BLaER1 treated with 17β-estradiol and CSF1 and Interleukin-3, amounts not matched to agents 10 nM and 100 nM (cell line): Measurements from ENCODE around the gene SPCS1.
A peak's percentile ranks its signal among the peaks of the same experiment; 100 is the strongest.

Experiments
- H3K27ac ChIP-seq, 11 experiments: shearing (Covaris generic); formaldehyde crosslinking; 2 replicates each; pipeline ENCODE4 v1.8.1; 2022
- H3K27me3 ChIP-seq, 11 experiments: shearing (Covaris generic); formaldehyde crosslinking; 2 replicates each; pipeline ENCODE4 v1.8.1; 2022
- H3K36me3 ChIP-seq, 11 experiments: shearing (Covaris generic); formaldehyde crosslinking; 2 replicates each; pipeline ENCODE4 v1.8.1; 2022
- H3K4me1 ChIP-seq, 10 experiments: shearing (Covaris generic); formaldehyde crosslinking; 2 replicates each; pipeline ENCODE4 v1.8.1; 2022
- H3K4me2 ChIP-seq, 11 experiments: shearing (Covaris generic); formaldehyde crosslinking; 2 replicates each; pipeline ENCODE4 v1.8.1; 2022
- H3K4me3 ChIP-seq, 10 experiments: shearing (Covaris generic); formaldehyde crosslinking; 2 replicates each; pipeline ENCODE4 v1.8.1; 2022
- H3K9ac ChIP-seq, 11 experiments: shearing (Covaris generic); formaldehyde crosslinking; 2 replicates each; pipeline ENCODE4 v1.8.1; 2022
- H3K9me3 ChIP-seq, 11 experiments: shearing (Covaris generic); formaldehyde crosslinking; replicated peaks in 1 of 11; 2 replicates each; pipeline ENCODE4 v1.8.1; 2022
- H4K20me1 ChIP-seq, 11 experiments: shearing (Covaris generic); formaldehyde crosslinking; 2 replicates each; pipeline ENCODE4 v1.8.1; 2022
- Cebpa-rat ChIP-seq, 11 experiments: shearing (Covaris generic); IDR thresholded peaks; 2 replicates each; pipeline ENCODE4 v1.8.1; 2022

SPCS1 gene

DNA sequence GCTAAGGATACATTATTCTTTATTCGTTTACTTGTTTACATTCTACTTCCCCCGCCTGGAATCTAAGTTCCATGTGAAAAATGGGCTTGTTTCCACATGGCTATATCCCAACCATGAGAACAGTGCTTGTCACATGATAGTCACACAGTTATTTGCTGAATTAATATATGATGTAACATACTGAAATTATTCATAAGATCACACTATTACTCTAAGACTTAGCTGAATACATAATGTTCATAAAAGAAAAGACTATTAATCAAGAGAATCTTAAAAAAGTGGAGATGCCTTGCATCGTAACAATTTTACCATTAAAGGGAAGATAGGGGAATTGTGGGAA, 26.7 kb upstream of the SPCS1 start:
- H3K27me3 ChIP-seq = no peaks in the 10 kb centered on the region
- H3K4me2 ChIP-seq = peak overlapping the region in 3 of 11 experiments; percentile 84 to 93 (median 87); a peak in 5 of 22 replicates
- H3K9ac ChIP-seq = no peak overlapping the region; a peak in 1 of 22 replicates
- no peak for TF ChIP-seq Cebpa-rat (IDR thresholded peaks at IDR 0.05)
- peak overlapping the region in 1 of 10 experiments; percentile 6; a peak in 1 of 20 replicates for H3K4me3 ChIP-seq
- H3K4me1 ChIP-seq = peaks cover 9 to 64% (median 33%) of the 10 kb centered on the region in 10 experiments
- no peaks in the 10 kb centered on the region for H3K9me3 ChIP-seq
- H4K20me1 ChIP-seq = peaks cover 7 to 83% (median 54%) of the 10 kb centered on the region in 11 experiments; a peak in 18 of 22 replicates
- peaks cover 50 to 99% (median 77%) of the 10 kb centered on the region in 11 experiments for H3K36me3 ChIP-seq
- H3K27ac ChIP-seq = peak overlapping the region in 3 of 11 experiments; percentile 11 to 34 (median 27); a peak in 2 of 22 replicates

DNA sequence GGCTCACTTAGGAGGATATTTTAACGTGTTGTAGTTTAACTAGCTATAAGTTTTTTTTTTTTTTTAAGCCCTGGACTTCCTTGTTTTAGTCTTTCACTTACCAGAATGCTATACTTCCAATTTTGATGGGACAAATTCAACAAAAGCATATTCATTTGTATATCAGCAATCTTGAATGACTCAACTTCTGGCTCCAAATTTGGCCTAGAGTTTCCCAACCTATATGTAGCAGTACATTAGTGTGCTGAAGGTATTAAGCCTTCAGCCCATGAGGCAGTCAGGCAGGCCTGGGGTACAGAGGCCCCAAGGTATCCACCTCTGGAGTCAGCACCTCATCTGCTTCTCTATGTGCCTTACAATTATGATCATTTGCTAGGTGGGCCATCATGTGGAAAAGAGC, 26.1 kb upstream of the SPCS1 start:
- Histone ChIP-seq H3K4me1 (peaks cover 14 to 70% (median 40%) of the 10 kb centered on the region in 10 experiments), H3K9ac (no peak overlapping the region; a peak in 1 of 22 replicates), H3K9me3 (no peaks in the 10 kb centered on the region), H3K4me3 (0 out of 20 replicates have a peak overlapping the region, but pooled peaks of 1 of the 10 experiments have one; percentile 6), H3K27me3 (no peaks in the 10 kb centered on the region), H4K20me1 (peaks cover 7 to 87% (median 56%) of the 10 kb centered on the region in 11 experiments; a peak in 18 of 22 replicates), H3K4me2 (peak overlapping the region in 3 of 11 experiments; percentile 84 to 93 (median 87); a peak in 6 of 22 replicates), H3K27ac (0 out of 22 replicates have a peak overlapping the region, but pooled peaks of 2 of the 11 experiments have one; percentile 11 to 34), H3K36me3 (peaks cover 45 to 93% (median 70%) of the 10 kb centered on the region in 11 experiments)
- no peak for TF ChIP-seq Cebpa-rat (IDR thresholded peaks at IDR 0.05)

DNA sequence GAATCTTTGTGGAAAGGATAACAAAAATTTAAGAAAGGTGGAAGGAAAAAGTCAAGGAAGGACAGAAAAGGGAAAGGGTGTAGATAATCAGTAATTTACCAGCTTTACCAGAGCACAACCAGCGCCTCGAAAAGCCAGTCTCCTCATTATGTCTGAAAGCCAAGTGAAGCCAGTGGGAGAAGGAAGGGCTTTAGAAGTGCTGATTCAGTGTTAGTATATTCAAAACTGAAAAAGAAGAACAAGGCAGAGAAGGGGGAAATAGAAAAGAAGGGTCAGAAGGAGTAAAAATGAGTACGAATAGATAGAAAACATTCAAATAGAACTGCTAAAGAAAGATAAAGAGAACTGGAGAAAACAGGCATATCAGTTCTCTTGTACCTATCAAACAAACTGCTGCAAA, 24.3 kb upstream of the SPCS1 start:
- Histone ChIP-seq H3K4me2 (peak overlapping the region in 5 of 11 experiments; percentile 41 to 93 (median 84); a peak in 11 of 22 replicates), H3K27ac (peak overlapping the region in 6 of 11 experiments; percentile 19 to 75 (median 68); a peak in 10 of 22 replicates), H3K4me3 (peak overlapping the region in 2 of 10 experiments; percentile 31 to 36; a peak in 4 of 20 replicates), H4K20me1 (peaks cover 0 to 81% (median 51%) of the 10 kb centered on the region in 11 experiments; a peak in 17 of 22 replicates), H3K27me3 (no peaks in the 10 kb centered on the region), H3K36me3 (peaks cover 30 to 79% (median 56%) of the 10 kb centered on the region in 11 experiments), H3K9me3 (no peaks in the 10 kb centered on the region), H3K4me1 (peaks cover 14 to 70% (median 40%) of the 10 kb centered on the region in 10 experiments), H3K9ac (peak overlapping the region in 4 of 11 experiments; percentile 58 to 73 (median 62); a peak in 9 of 22 replicates)
- no peak for TF ChIP-seq Cebpa-rat (IDR thresholded peaks at IDR 0.05)

DNA sequence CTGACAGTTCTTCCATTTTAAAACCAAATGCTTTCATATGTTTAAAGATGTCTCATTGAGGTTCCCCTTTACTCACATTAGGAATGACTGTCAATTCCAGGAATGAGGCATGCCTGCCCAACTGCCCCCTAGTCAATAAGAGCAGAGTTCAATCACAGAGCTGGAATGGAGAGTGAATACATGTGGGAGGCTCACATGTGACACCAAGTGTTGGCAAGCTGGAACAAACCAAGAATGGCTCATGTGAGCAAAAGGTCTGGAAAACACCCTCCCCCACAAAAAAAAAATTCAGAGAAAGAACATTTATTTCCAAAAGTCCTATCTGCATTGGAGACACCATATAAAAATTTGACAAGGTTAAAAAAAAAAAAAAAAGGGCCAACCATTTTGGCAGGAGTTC, 23.9 kb upstream of the SPCS1 start:
- Histone ChIP-seq H3K4me3 (peak overlapping the region in 2 of 10 experiments; percentile 31 to 36; a peak in 4 of 20 replicates), H3K9ac (peak overlapping the region in 4 of 11 experiments; percentile 58 to 73 (median 62); a peak in 8 of 22 replicates), H3K36me3 (peaks cover 26 to 79% (median 56%) of the 10 kb centered on the region in 11 experiments), H4K20me1 (peaks cover 0 to 81% (median 54%) of the 10 kb centered on the region in 11 experiments; a peak in 17 of 22 replicates), H3K27me3 (no peaks in the 10 kb centered on the region), H3K9me3 (no peaks in the 10 kb centered on the region), H3K4me2 (peak overlapping the region in 5 of 11 experiments; percentile 41 to 93 (median 84); a peak in 11 of 22 replicates), H3K27ac (peak overlapping the region in 6 of 11 experiments; percentile 19 to 75 (median 68); a peak in 10 of 22 replicates), H3K4me1 (peaks cover 17 to 74% (median 43%) of the 10 kb centered on the region in 10 experiments)
- TF ChIP-seq Cebpa-rat (IDR thresholded peaks at IDR 0.05) = no peak

DNA sequence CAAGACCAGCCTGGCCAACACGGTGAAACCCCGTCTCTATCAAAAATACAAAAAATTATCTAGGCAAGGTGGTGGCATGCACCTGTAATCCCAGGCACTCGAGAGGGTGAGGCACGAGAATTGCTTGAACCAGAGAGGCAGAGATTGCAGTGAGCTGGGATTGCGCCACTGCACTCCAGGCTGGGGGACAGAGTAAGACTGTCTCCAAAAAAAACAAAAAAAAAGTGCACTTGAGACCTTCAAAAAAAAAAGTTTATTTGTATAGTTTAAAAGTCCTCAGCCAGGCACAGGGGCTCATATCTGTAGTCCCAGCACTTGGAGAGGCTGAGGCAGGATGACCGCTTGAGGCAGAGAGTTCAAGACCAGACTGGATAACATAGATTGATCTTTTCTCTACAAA, 22.3 kb upstream of the SPCS1 start:
- Histone ChIP-seq H3K27ac (peak overlapping the region in 1 of 11 experiments; percentile 9; a peak in 3 of 22 replicates), H3K9me3 (no peaks in the 10 kb centered on the region), H4K20me1 (peaks cover 0 to 90% (median 70%) of the 10 kb centered on the region in 11 experiments; a peak in 18 of 22 replicates), H3K36me3 (peaks cover 26 to 79% (median 56%) of the 10 kb centered on the region in 11 experiments), H3K4me1 (peaks cover 33 to 82% (median 59%) of the 10 kb centered on the region in 10 experiments), H3K9ac (peak overlapping the region; percentile 6 to 97 (median 92); a peak in 15 of 22 replicates), H3K27me3 (no peaks in the 10 kb centered on the region), H3K4me2 (peak overlapping the region; percentile 61 to 96 (median 85)), H3K4me3 (peak overlapping the region in 6 of 10 experiments; percentile 4 to 91 (median 82); a peak in 7 of 20 replicates)
- no peak for TF ChIP-seq Cebpa-rat (IDR thresholded peaks at IDR 0.05)

DNA sequence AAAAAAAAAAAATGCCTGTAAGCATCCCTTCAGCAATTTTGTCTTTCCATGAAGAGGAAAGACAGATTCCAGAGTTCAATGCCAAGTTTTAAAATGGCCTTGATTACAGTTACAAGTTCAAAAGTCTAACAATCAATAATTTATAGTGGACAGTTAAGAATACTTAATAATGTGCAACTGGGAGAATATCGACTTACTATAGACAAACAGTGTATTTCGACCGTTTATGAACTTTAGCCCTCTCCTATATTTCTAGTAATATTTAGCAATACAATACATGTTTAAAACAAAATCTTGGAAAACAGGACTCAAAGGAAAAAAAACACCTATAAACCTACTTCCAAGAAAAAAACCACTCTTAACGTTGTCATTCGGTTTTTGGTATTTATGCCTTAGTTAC, 21.7 kb upstream of the SPCS1 start:
- H3K27me3 ChIP-seq = no peaks in the 10 kb centered on the region
- H3K4me1 ChIP-seq = peaks cover 35 to 82% (median 65%) of the 10 kb centered on the region in 10 experiments
- H3K4me2 ChIP-seq = peak overlapping the region; percentile 61 to 96 (median 85)
- peak overlapping the region in 7 of 11 experiments; percentile 93 to 97 (median 94); a peak in 11 of 22 replicates for H3K27ac ChIP-seq
- H3K36me3 ChIP-seq = peaks cover 26 to 79% (median 56%) of the 10 kb centered on the region in 11 experiments
- no peak for TF ChIP-seq Cebpa-rat (IDR thresholded peaks at IDR 0.05)
- H3K9ac ChIP-seq = peak overlapping the region; percentile 92 to 97 (median 95); a peak in 19 of 22 replicates
- H3K4me3 ChIP-seq = peak overlapping the region; percentile 66 to 92 (median 84); a peak in 18 of 20 replicates
- peaks cover 0 to 90% (median 70%) of the 10 kb centered on the region in 11 experiments; a peak in 18 of 22 replicates for H4K20me1 ChIP-seq
- H3K9me3 ChIP-seq = no peaks in the 10 kb centered on the region

DNA sequence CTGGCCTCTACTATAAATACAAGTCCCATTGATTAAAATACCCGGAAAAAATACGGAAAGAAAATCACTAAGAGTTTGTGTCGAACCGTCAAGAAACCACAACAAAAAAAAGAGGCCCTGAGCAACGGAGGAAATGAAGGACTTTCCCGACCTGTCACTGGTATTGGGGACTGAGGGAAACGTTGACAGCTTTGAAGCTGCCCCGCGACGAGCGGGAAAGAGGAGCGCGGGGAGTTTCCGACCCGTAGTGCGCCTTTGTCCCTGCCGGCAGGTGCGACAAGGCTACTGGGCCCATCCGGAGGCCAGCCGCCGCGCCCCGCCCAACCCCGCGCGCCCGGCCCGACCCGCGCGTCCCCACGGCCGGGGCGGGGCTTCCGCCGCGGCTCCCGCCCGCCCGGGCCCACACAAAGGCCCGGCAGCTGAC, 20.6 kb upstream of the SPCS1 start:
- no peak for TF ChIP-seq Cebpa-rat (IDR thresholded peaks at IDR 0.05)
- Histone ChIP-seq H3K27me3 (no peaks in the 10 kb centered on the region), H3K4me2 (peak overlapping the region; percentile 61 to 96 (median 85); a peak in 21 of 22 replicates), H3K9me3 (no peaks in the 10 kb centered on the region), H3K9ac (peak overlapping the region; percentile 92 to 97 (median 95)), H3K27ac (peak overlapping the region; percentile 93 to 98 (median 95)), H3K4me1 (peaks cover 35 to 82% (median 69%) of the 10 kb centered on the region in 10 experiments), H3K4me3 (peak overlapping the region; percentile 66 to 92 (median 84)), H4K20me1 (peaks cover 0 to 90% (median 68%) of the 10 kb centered on the region in 11 experiments; a peak in 20 of 22 replicates), H3K36me3 (peaks cover 33 to 79% (median 56%) of the 10 kb centered on the region in 11 experiments)

DNA sequence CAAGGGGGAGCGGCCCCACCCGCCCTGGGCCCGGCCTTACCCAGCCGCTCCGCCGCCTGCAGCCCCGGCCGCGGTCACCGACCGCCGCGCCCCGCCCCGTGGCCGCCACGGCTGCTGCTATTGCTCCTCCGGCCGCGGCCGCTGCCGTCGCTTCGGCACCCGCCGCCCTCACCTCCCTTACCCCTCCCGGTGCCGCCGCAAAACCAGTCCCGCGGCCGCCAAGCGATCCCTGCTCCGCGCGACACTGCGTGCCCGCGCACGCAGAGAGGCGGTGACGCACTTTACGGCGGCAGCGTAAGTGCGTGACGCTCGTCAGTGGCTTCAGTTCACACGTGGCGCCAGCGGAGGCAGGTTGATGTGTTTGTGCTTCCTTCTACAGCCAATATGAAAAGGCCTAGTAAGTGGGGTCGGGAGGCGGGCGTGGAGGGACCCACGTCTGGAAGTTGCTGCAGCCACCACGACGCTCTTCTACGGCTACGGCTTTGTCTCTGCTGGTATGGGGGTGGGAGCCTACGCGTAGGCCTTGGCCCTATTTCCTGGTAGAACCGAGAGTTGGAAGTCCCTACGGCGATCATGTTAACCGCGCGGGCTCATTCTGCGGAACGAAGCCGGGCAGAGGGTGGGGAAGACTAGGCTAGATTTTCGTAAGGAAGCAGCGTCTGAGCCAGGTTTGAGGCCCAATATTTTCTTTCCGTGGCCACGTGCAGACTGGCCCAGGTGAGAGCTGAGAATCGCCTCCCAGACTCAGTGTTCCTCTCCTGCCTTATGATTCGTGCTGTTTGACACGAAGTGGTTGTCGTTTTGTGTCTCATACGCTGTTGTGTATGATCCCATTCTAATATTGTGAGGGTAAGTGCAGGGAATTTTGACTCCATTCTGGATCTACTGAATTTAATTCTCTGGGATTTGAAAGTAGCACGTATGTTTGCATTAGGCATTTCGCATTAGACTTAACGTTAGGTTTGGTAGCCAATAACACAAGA, 19.9 kb upstream of the SPCS1 start, which contains the start of the genes GNL3 and PBRM1:
Gene GNL3 (plus strand): TSS at position 324 of the 983 bp plus-strand sequence. CDS start 61 bp downstream, at position 385.
Gene PBRM1 (minus strand): TSS at position 205 of the 983 bp plus-strand sequence.
- Histone ChIP-seq H3K9me3 (no peaks in the 10 kb centered on the region), H3K4me2 (peak within 1 kb of the TSS; percentile 78 to 96 (median 89)), H3K4me3 (peak within 1 kb of the TSS; percentile 66 to 92 (median 84)), H3K27me3 (no peaks in the 10 kb centered on the region), H3K27ac (peak within 1 kb of the TSS; percentile 93 to 98 (median 95)), H3K36me3 (peaks cover 40 to 79% (median 56%) of the 10 kb centered on the region in 11 experiments), H3K9ac (peak within 1 kb of the TSS; percentile 92 to 97 (median 95)), H4K20me1 (peaks cover 0 to 90% (median 69%) of the 10 kb centered on the region in 11 experiments; a peak in 20 of 22 replicates), H3K4me1 (peaks cover 38 to 82% (median 71%) of the 10 kb centered on the region in 10 experiments)
- TF ChIP-seq Cebpa-rat (IDR thresholded peaks at IDR 0.05) = no peak
